Hematopoietic multipotent progenitor cell treated with erythropoietin and hydrocortisone succinate and interleukin-3 and kit ligand, for 6 days (in vitro differentiated cells): ENCODE data around the gene KRTAP5-11.
"Not testable (repeated sequence)": the region's sequence is repeated elsewhere in the genome, so short reads cannot be mapped to it uniquely, and the experiment has no call there.

Experiments
- DNase-seq: peaks from one replicate; pipeline ENCODE4 v3.0.0-alpha.2; 2015

Gene KRTAP5-11, protein sequence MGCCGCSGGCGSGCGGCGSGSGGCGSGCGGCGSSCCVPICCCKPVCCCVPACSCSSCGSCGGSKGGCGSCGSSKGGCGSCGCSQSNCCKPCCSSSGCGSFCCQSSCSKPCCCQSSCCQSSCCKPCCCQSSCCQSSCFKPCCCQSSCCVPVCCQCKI

DNA sequence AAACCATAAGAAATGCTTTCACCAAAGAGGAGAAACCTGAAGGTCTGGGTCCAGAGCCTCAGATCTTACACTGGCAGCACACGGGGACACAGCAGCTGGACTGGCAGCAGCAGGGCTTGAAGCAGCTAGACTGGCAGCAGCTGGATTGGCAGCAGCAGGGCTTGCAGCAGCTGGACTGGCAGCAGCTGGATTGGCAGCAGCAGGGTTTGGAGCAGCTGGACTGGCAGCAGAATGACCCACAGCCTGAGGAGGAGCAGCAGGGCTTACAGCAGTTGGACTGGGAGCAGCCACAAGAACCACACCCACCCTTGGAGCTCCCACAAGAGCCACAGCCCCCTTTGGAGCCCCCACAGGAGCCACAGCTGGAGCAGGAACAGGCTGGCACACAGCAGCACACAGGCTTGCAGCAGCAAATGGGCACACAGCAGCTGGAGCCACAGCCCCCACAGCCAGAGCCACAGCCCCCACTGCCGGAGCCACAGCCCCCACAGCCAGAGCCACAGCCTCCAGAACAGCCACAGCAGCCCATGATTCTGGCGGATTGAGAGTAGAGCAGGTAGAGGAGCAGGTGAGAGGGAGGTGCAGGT lies at the start of gene KRTAP5-11:
KRTAP5-11 (minus strand) TSS at position 567 of the 587 bp plus-strand sequence; CDS start at position 529, 38 bp downstream.
- DNase-seq = no peak

DNA sequence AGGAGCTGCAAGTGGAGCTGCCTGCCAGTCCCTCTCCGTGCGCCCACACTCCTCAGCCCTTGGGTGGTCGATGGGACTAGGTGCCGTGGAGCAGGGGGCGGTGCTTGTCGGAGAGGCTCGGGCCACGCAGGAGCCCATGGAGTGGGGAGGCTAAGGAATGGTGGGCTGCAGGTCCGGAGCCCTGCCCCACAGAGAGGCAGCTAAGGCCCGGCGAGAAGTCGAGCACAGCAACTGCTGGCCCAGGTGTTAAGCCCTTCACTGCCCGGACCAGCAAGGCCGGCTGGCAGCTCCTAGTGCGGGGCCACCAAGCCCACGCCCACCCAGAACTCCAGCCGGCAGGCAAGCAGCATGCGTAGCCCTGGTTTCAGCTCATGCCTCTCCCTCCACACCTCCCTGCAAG lies 48.9 kb upstream of the KRTAP5-11 start:
- DNase-seq = not testable (repeated sequence)

DNA sequence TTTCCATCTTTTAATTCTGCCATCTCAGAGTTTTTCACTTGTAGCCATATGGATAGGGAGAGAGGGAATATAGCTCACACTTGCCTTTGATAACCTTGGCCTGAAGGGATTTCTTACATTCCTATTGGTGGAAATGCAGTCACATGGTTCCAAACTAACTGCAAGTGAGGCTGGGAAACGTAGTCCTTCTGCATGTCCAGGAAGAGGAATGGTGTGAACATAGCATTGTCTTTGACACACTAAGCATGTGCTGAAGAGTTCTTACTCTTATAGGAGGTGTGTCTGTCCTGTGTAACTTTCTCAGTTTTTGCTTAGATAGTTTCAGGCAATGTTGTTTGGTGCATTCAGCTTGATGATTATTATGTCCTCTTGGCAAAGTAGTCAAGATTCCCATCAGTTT lies 47.4 kb upstream of the KRTAP5-11 start:
- DNase-seq = peak; percentile 57

DNA sequence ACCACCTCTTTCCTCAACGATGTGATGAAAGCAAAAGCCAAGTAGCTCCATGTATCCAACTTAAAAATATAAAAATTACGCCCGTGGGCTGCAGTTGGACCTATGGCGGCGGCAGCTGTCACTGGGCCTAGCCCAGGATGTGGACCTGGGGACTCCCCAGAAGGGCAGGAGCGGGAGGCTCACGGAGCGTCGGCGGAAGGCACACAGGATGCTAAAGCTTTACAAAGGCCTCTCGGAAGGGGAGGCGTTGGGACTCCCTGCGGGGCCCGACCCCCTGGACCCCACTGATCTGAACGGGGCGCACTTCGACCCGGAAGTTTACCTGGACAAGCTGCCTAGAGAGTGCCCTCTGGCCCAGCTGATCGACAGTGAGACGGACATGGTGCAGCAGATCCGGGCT lies 46.3 kb upstream of the KRTAP5-11 start:
- DNase-seq = not testable (repeated sequence)

DNA sequence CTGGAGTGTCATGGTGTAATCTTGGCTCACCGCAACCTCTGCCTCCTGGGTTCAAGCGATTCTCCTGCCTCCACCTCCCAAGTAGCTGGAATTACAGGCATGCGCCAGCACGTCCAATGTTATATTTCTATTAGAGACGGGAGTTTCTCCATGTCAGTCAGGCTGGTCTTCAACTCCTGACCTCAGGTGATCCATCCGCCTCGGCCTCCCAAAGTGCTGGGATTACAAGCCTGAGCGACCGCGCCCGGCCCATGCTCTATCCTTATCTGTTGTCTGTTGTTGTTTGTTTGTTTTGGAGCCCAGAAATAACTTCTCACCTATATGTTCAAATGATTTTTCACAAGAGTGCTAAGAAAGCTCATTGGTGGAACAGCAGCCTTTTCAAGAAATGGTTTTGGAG lies 40.6 kb upstream of the KRTAP5-11 start:
- not testable (repeated sequence) for DNase-seq

DNA sequence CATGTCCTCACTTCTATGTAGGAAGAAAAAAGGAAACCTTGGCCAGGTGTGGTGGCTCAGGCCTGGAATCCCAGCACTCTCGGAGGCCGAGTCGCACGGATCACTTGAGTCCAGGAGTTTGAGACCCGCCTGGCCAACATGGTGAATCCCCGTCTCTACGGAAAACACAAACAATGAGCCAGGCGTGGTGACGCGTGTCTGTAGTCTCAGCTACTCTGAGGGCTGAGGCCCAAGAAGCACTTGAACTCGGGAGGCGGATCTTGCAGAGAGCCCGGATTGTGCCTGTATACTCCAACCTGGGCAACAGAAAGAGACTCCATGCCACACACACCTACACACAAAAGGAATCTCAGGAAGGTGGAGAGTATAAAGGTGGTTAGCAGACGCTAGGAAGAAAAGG lies 39.9 kb upstream of the KRTAP5-11 start:
- not testable (repeated sequence) for DNase-seq

DNA sequence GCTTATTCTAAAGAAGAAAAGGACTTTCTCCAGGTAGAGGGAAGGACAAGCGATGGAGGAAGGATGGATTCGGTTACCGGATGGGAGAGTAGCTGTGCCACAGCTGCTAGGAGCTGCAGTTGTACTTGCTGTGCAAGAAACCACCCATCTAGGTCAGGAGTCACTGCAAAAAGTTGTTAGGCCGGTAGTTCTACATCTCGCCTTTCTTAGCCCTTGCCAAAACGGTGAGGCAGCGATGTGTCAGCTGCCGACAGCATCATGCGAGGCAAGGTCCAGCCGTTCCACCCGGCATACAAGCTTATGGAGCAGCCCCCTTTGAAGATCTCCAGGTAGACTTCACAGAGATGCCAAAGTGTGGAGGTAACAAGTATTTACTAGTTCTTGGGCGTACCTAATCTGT lies 32.3 kb upstream of the KRTAP5-11 start:
- DNase-seq = not testable (repeated sequence)

DNA sequence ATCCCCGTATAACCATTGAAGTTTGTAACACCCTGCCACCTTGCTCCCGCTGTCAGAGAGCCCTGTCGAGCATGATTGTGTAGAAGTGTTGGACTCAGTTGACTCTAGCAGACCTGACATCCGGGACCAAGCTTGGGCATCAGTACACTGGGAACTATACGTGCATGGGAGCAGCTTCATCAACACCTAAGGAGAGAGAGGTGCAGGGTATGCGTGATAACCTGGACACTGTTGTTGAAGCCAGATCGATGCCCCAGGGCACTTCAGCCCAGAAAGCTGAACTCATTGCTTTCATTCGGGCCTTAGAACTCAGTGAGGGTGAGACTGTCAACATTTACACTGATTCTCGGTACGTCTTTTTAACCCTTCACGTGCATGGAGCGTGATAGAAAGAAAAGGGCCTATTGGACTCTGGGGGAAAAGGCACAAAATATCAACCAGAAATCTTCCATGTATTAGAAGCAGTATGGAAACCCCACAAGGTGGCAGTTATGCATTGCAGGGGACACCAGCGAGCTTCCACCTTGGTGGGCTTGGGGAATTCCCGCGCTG lies 31.8 kb upstream of the KRTAP5-11 start:
- DNase-seq = not testable (repeated sequence)

DNA sequence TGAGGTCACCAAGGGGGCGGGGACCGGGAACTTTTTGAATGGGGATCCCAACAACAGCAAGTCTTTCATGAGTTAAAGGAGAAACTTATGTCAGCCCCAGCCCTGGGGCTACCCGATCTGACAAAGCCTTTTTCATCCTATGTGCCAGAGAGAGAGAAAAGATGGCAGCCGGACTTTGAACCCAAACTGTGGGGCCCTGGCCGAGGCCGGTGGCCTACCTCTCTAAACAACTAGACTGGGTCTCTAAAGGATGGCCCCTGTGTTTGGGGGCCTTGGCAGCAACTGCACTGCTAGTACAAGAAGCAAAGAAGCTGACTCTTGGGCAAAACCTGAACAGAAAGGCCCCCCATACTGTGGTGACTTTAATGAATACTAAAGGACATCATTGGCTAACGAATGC lies 31.3 kb upstream of the KRTAP5-11 start:
- DNase-seq = not testable (repeated sequence)

DNA sequence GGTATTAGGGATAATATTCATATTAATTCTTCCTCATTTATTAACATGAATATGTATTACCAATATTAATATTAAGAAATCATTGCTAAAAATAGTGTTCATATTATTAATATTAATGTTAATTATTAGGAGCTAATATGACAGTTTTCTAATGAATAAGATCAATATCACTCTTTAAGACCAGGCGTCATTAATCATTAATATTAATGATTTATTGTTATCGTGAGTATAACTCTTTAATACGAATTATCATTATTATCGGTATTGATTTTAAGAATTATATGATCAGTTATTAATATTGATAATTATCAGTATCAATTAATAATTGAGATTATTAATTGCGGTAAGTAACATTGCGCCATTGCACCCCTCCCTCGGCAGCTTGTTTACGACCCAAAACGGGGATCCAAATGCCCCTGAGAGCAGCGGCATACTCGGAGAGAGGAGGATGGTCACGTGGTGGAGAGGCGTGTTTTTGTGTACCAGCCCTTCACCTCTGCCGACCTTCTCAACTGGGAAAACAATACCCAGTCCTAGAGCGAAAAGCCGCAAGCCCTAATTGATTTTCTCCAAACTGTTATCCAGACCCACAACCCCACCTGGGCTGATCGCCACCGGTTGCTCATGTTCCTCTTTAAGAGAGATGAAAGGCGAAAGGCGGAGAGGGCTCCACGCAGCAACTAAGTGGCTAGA lies 28.7 kb upstream of the KRTAP5-11 start:
- not testable (repeated sequence) for DNase-seq

DNA sequence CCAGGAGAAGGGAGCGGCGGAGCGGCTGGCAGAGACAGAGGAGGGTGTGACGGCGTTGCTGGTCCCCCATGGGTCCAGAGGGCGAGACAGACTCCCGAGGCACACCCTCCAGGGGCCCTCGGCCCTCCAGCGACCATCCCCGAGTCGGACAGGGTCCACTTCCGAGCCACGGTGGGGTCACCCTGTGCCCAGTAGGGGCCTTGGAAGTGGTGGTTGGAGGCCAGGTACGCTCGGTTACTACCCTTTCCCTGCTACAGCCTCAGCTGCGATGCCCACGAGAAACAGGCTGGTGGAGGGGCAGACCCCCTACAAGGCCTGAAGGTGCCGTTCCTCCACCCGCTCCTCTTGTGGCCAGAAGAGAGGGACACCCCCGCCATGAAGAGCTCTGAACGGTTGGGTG lies 25.6 kb upstream of the KRTAP5-11 start:
- not testable (repeated sequence) for DNase-seq

DNA sequence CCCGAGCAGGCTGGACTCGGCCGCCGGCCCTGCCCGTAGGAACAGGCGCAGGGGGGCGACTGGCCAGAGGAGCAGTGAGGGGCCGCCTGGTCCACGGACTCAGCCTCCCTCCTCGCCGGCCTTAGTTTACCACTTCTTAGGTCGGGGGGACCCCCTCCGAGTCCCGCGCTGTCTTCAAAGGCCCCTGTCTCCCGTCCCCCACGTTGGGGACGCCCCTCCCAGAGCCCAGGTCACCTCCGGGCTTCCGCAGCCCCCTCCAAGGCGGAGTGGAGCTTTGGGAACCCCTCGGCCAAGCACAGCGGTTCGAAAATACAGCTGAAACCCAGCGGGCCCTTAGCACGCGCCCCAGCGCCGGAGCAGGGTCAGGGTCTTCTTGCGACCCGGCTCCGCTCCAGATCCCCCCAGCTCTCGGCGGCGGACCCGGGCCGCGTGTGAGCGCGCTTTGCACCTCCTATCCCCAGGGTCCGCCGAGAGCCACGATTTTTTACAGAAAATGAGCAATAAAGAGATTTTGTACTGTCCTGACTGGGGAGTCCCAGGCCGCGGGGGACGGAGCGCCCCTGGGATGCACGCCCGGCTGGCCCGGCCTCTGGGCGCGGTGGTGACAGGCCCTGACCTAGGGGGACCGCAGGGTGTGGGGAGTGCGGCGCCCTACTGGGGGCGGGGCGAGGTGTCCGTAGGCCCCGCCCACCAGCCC lies 25.0 kb upstream of the KRTAP5-11 start:
- DNase-seq = not testable (repeated sequence)

DNA sequence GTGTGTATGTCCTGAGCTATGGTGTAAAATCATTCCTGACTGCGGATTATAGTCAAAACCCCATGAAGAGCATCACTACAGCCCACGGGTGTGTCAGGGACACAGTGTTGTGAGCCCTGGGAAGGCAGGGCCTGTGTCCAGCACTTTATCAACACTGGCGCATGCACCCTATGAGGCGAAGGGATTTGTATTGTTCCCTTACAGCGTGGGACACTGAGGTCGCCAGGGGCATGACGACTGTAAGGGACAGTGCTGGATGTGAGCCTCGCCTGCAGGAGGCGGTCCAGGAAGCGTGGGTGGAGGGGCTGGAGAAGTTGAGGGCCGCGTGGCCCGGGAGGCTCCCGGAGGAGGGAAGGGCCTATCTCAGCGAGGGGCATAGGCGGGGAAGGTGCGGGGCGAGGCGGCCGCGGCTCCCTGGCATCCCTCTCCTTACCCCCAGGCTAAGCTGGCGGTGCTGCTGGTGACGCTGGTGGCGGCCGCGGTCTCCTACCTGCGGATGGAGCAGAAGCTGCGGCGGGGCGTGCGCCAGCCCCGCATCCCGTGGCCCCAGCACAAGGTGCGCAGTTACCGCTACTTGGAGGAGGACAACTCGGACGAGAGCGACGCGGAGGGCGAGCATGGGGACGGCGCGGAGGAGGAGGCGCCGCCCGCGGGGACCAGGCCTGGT lies 24.3 kb upstream of the KRTAP5-11 start:
- not testable (repeated sequence) for DNase-seq

DNA sequence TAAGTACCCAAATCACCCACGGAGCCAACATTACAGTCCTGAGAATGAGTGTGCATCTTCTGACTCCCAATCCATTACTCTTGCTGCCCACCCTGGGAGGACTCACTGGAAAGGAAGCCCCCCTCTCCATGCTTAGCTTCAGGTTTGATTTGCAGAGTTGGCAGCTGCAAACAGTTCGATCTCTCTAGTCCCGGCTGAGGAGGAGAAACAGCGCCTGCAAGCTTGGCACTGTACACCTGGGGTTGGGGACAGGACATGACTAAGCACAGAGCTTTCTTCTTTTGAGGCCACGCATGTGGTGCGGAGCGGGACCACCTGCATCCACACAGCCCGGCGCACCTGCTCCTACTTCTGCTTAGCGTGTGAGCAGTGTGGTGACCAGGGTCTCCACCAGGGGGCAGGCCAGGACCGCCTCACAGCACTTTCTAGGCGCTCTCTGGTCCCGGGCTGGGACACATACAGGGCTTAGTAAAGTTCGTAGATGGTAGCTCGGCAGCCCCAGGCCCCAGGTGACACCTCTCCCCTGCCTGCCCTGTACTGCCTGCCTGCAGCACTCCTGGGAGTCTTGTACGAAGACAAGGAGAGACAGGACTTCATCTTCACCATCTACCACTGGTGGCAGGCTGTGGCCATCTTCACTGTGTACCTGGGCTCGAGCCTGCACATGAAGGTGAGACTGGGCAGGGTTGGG lies 22.3 kb upstream of the KRTAP5-11 start:
- DNase-seq = not testable (repeated sequence)

DNA sequence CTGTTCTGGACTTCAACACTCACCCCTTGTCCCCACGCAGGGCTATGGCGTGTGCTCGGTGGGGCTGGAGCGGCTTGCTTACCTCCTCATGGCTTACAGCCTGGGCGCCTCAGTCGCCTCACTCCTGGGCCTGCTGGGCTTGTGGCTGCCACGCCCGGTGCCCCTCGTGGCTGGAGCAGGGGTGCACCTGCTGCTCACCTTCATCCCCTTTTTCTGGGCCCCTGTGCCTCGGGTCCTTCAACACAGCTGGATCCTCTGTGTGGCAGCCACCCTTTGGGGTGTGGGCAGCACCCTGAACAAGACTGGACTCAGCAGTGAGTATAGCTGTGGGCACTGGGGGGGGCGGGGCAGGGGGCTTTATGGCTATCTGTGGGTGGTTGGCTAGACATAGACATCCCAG lies 20.5 kb upstream of the KRTAP5-11 start:
- not testable (repeated sequence) for DNase-seq

DNA sequence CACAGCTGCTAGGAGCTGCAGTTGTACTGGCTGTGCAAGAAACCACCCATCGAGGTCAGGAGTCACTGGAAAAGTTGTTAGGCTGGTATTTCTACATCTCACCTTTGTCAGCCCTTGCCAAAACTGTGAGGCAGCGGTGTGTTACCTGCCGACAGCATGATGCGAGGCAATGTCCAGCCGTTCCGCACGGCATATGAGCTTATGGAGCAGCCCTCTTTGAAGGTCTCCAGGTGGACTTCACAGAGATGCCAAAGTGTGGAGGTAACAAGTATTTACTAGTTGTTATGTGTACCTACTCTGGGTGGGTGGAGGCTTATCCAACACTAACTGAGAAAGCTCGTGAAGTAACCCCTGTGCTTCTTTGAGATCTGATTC lies 6.9 kb upstream of the KRTAP5-11 start:
- not testable (repeated sequence) for DNase-seq

DNA sequence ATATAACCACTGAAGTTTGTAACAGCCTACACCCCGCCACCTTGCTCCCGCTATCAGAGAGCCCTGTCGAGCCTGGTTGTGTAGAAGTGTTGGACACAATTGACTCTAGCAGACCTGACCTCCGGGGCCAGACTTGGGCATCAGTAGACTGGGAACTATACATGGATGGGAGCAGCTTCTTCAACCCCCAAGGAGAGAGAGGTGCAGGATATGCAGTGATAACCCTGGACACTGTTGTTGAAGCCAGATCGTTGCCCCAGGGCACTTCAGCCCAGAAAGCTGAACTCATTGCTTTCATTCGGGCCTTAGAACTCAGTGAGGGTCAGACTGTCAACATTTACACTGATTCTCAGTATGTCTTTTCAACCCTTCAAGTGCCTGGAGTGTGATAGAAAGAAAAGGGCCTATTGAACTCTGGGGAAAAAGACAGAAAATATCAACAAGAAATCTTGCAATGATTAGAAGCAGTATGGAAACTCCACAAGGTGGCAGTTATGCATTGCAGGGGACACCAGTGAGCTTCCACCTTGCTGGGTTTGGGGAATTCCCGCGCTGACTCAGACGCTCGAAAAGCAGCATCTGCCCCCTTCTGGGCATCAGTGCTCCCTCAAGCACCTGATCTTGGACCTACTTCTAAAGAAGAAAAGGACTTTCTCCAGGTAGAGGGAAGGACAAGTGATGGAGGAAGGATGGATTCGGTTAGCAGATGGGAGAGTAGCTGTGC lies 6.3 kb upstream of the KRTAP5-11 start:
- DNase-seq = peak; percentile 12

DNA sequence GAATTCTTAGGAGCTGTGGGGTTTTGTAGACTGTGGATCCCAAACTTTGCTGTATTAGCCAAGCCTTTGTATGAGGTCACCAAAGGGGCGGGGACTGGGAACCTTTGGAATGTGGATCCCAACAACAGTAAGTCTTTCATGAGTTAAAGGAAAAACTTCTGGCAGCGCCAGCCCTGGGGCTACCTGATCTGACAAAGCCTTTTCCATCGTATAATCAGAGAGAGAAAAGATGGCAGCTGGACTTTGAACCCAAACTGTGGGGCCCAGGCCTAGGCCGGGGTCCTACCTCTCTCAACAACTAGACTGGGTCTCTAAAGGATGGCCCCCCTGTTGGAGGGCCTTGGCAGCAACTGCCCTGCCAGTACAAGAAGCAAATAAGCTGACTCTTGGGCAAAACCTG lies 5.6 kb upstream of the KRTAP5-11 start:
- DNase-seq = not testable (repeated sequence)

DNA sequence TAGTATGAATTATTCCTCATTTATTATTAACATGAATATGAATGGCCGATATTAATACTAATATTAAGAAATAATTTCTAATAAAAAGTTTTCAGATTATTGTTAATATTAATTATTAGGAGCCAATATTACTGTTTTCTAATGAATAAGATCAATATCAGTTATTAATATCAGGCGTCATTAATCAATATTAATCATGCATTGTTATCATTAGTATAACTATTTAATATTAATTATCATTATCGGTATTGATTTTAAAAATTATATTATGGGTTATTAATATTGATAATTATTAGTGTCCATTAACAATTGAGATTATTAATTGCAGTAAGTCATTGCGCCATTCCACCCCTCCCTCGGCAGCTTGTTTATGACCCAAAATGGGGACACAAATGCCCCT lies 3.0 kb upstream of the KRTAP5-11 start:
- DNase-seq = not testable (repeated sequence)

DNA sequence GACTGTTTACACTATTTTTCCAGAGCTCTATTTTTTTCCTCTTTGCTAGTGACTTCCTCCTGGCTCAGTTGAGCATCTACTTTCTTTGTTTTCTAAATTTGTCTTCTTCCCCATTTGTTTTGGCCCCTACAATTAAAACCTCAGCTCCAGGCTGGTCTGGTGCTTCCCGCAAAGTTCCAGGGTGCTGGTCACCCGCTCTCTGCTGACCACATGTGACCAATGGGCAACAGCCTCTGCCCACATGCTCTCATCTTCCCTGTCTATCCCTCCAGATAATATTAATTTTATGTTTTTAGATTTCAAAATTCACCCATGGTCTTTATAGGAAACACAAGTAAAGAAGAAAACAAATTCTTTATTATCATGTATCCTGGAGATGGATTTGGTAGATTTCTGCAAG lies 294 bp upstream of the KRTAP5-11 start:
- not testable (repeated sequence) for DNase-seq

DNA sequence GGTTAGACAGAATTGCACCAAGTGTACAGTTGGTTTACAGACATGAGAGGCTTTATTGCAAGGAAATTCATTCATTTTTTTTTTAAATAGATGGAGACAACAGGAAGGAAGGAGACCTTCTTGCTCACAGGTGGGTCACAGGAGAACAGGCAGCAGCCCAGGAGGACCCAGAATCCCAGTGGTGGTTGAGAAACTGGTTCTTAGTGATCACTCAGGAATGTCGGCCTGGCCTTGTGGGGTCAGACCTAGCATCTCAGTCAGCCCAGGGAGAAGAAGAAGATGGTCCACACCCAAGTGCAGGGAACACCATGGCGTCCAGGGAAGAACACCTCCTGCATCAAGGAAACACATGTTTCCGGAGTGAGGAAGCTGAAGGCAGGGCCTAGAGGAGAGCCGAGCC lies 849 bp downstream of the KRTAP5-11 start:
- DNase-seq = no peak
